PC-3 (cell line): ENCODE data around the gene ZEB2. TPM values are rescaled to one million over a fixed set of nuclear protein-coding genes. Genes with fewer than 3 reads are reported as not detected.

ENCODE experiments used
- ATAC-seq: fragments of 200-7000 bp; cut with Tn5 transposase; 2 replicates; pipeline ENCODE4 v1.9.1; 2020; ENCODE audit warnings: mild to moderate bottlenecking, moderate library complexity
- BruUV-seq: library from RNA; stranded (reverse); fragments of 400-500 nt; replicated peaks from 2 replicates; lab custom pipeline; 2021; lab: Mats Ljungman, UMichigan
- CTCF ChIA-PET: fragments of 300-600 bp; sonication (Branson Sonifier 250); formaldehyde crosslinking; loops from one replicate; lab custom pipeline; 2022; ENCODE audit warnings: antibody characterized with exemption; lab: Charles Lee
- POLR2A ChIA-PET: fragments of 300-600 bp; sonication (Branson Sonifier 250); formaldehyde crosslinking; loops from one replicate; lab custom pipeline; 2022; ENCODE audit warnings: antibody characterized with exemption; ENCODE audit not compliant: unreplicated experiment; lab: Charles Lee
- DNase-seq: peaks from one replicate; pipeline ENCODE4 v3.0.0-alpha.2; 2015
- H2AFZ ChIP-seq: fragments of 300-600 bp; sonication (generic); 2 replicates; pipeline ENCODE4 v1.6.0; 2016; ENCODE audit warnings: antibody characterized with exemption, low read length
- H3F3A ChIP-seq: fragments of 300-600 bp; sonication (generic); one replicate; pipeline ENCODE4 v1.6.0; 2017; ENCODE audit warnings: antibody characterized with exemption, low read length, control low read depth, mild to moderate bottlenecking; ENCODE audit not compliant: unreplicated experiment
- H3K27ac ChIP-seq: fragments of 300-600 bp; sonication (generic); 2 replicates; pipeline ENCODE4 v1.5.1; 2016; ENCODE audit warnings: mild to moderate bottlenecking, low read length
- H3K27me3 ChIP-seq: fragments of 300-600 bp; sonication (generic); 2 replicates; pipeline ENCODE4 v1.6.1; 2016; ENCODE audit warnings: low read length, mixed read lengths
- H3K36me3 ChIP-seq: fragments of 300-600 bp; sonication (generic); 2 replicates; pipeline ENCODE4 v1.6.1; 2016; ENCODE audit warnings: low read depth, mixed run types, low read length, mixed read lengths
- H3K4me1 ChIP-seq: fragments of 300-600 bp; sonication (generic); 2 replicates; pipeline ENCODE4 v1.5.1; 2016; ENCODE audit warnings: low read length; ENCODE audit not compliant: insufficient read depth
- H3K4me2 ChIP-seq: fragments of 300-600 bp; sonication (generic); 2 replicates; pipeline ENCODE4 v1.6.0; 2016; ENCODE audit warnings: low read length
- H3K4me3 ChIP-seq: fragments of 300-600 bp; sonication (generic); 2 replicates; pipeline ENCODE4 v1.5.1; 2016; ENCODE audit warnings: mild to moderate bottlenecking, low read length, mixed read lengths
- H3K79me2 ChIP-seq: fragments of 300-600 bp; sonication (generic); 2 replicates; pipeline ENCODE4 v1.6.1; 2017; ENCODE audit warnings: low read length, mixed read lengths
- H3K9ac ChIP-seq: fragments of 300-600 bp; sonication (generic); 2 replicates; pipeline ENCODE4 v1.6.0; 2016; ENCODE audit warnings: mild to moderate bottlenecking, low read length
- H3K9me2 ChIP-seq: fragments of 300-600 bp; sonication (generic); replicated peaks from 2 replicates; pipeline ENCODE4 v1.6.1; 2016; ENCODE audit warnings: mixed run types, low read length, mixed read lengths
- H3K9me3 ChIP-seq: fragments of 300-600 bp; sonication (generic); 2 replicates; pipeline ENCODE4 v1.6.1; 2016; ENCODE audit warnings: low read length, mixed read lengths
- H4K20me1 ChIP-seq: fragments of 300-600 bp; sonication (generic); 2 replicates; pipeline ENCODE4 v1.6.1; 2016; ENCODE audit warnings: low read length, mixed read lengths
- EZH2 ChIP-seq: fragments of 300-600 bp; sonication (generic); IDR thresholded peaks from one replicate; pipeline ENCODE4 v1.6.1; 2017; ENCODE audit warnings: antibody characterized with exemption, mild to moderate bottlenecking, low read length; ENCODE audit not compliant: unreplicated experiment
- EZH2phosphoT487 ChIP-seq: fragments of 300-600 bp; sonication (generic); IDR thresholded peaks from 2 replicates; pipeline ENCODE4 v1.6.1; 2018; ENCODE audit warnings: mild to moderate bottlenecking, antibody characterized with exemption, low read length, borderline replicate concordance
- intact Hi-C: fragments of 100-400 bp; cut with micrococcal nuclease; formaldehyde crosslinking; loops from 2 replicates; pipeline ENCODE4 v1.9.0; 2023
- total RNA-seq: library from RNA; depleted of rRNA; stranded (reverse); fragments of >200 nt; gene quantifications from 2 replicates; pipeline ENCODE4 v1.2.3, GENCODE V29; 2014
- TF ChIP-seq, protein P1 (sequence below): fragments of 300-600 bp; sonication (generic); conservative IDR thresholded peaks from 2 replicates; pipeline ENCODE4 v1.5.1; 2017; ENCODE audit warnings: antibody characterized with exemption, low read depth, mild to moderate bottlenecking, low read length

The ZEB2 gene
- total RNA-seq, 1 experiment from 2014 or later: 1.1 TPM

DNA sequence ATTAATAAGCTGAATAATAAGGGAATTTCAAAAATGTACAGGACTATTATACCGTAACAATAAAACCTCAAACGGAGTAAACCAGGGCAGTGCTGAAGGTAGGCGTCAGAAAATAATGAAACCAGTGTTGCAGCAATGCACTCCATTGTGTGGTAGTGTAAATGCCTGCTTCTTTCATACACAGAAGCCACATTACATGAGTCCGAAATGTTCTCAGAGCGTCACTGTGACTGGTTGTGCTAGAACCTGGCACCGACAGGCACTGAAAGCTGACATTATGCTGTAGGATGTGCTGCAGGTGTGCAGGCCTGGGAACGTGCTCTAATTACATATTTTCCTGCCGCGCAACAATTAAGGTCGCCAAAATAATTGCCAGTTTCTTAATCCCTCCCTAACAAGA, 53.3 kb downstream of the ZEB2 start:
- no peak overlapping the region for H3K9ac ChIP-seq
- no peak for TF ChIP-seq EZH2
- ChIA-PET CTCF (no interaction called here), POLR2A (no interaction called here)
- no peak overlapping the region for H3K27ac ChIP-seq
- H3K27me3 ChIP-seq: no peaks in the 10 kb centered on the region
- no peaks in the 10 kb centered on the region for H3F3A ChIP-seq
- H3K4me3 ChIP-seq: no peak overlapping the region
- intact Hi-C loops: no loop called here
- peaks cover 19% of the 10 kb centered on the region; the same call in 1 of the 2 replicates for H3K4me1 ChIP-seq
- no peaks in the 10 kb centered on the region for H3K36me3 ChIP-seq
- no peaks in the 10 kb centered on the region for H3K9me3 ChIP-seq
- no peak overlapping the region for H2AFZ ChIP-seq
- no peak for ATAC-seq
- DNase-seq: no peak
- H4K20me1 ChIP-seq: no peaks in the 10 kb centered on the region
- no peaks in the 10 kb centered on the region for H3K9me2 ChIP-seq
- no peak overlapping the region for H3K4me2 ChIP-seq
- no TSS peak for BruUV-seq
- no peaks in the 10 kb centered on the region for H3K79me2 ChIP-seq

GRCh38 chr2:144465749-144466148, 54.2 kb downstream of the ZEB2 start:
- Histone ChIP-seq H3K27me3 (no peaks in the 10 kb centered on the region), H3K27ac (no peak overlapping the region), H4K20me1 (no peaks in the 10 kb centered on the region), H3K4me3 (no peak overlapping the region), H3K36me3 (no peaks in the 10 kb centered on the region), H3K9me3 (no peaks in the 10 kb centered on the region), H3F3A (no peaks in the 10 kb centered on the region), H3K4me2 (no peak overlapping the region), H3K9ac (no peak overlapping the region), H3K79me2 (no peaks in the 10 kb centered on the region), H3K9me2 (no peaks in the 10 kb centered on the region), H2AFZ (no peak overlapping the region), H3K4me1 (peaks cover 16% of the 10 kb centered on the region; the same call in 1 of the 2 replicates)
- TF ChIP-seq EZH2phosphoT487 (no peak), EZH2 (no peak)
- TF ChIP-seq, protein P1, sequence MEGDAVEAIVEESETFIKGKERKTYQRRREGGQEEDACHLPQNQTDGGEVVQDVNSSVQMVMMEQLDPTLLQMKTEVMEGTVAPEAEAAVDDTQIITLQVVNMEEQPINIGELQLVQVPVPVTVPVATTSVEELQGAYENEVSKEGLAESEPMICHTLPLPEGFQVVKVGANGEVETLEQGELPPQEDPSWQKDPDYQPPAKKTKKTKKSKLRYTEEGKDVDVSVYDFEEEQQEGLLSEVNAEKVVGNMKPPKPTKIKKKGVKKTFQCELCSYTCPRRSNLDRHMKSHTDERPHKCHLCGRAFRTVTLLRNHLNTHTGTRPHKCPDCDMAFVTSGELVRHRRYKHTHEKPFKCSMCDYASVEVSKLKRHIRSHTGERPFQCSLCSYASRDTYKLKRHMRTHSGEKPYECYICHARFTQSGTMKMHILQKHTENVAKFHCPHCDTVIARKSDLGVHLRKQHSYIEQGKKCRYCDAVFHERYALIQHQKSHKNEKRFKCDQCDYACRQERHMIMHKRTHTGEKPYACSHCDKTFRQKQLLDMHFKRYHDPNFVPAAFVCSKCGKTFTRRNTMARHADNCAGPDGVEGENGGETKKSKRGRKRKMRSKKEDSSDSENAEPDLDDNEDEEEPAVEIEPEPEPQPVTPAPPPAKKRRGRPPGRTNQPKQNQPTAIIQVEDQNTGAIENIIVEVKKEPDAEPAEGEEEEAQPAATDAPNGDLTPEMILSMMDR: no peak
- DNase-seq (no peak), ATAC-seq (no peak)
- intact Hi-C loops: no loop called here
- BruUV-seq: no TSS peak
- CTCF ChIA-PET: no interaction called here
- POLR2A ChIA-PET: no interaction called here

GRCh38 chr2:144464730-144465129, 55.2 kb downstream of the ZEB2 start:
- intact Hi-C loops: no loop called here
- H3K4me1 ChIP-seq: 0 out of 2 replicates have a peak, but pooled peaks cover 6% of the 10 kb centered on the region
- H3K27me3 ChIP-seq: no peaks in the 10 kb centered on the region
- no peak overlapping the region for H3K4me3 ChIP-seq
- POLR2A ChIA-PET: no interaction called here
- ATAC-seq (no peak), DNase-seq (no peak)
- H3K9me2 ChIP-seq: no peaks in the 10 kb centered on the region
- H3K9ac ChIP-seq: no peak overlapping the region
- no peak overlapping the region for H3K4me2 ChIP-seq
- no peaks in the 10 kb centered on the region for H3K9me3 ChIP-seq
- CTCF ChIA-PET: no interaction called here
- no peak overlapping the region for H3K27ac ChIP-seq
- no peak overlapping the region for H2AFZ ChIP-seq
- no peaks in the 10 kb centered on the region for H4K20me1 ChIP-seq
- H3K79me2 ChIP-seq: no peaks in the 10 kb centered on the region
- no peaks in the 10 kb centered on the region for H3F3A ChIP-seq
- H3K36me3 ChIP-seq: no peaks in the 10 kb centered on the region
- TF ChIP-seq, protein P1: no peak
- TF ChIP-seq EZH2 (no peak), EZH2phosphoT487 (no peak)
- BruUV-seq: no TSS peak
